ENCODE data around the gene AOC3.

- TF ChIP-seq CTCF (conservative IDR thresholded peaks at IDR 0.05) = no peak
- no peak for TF ChIP-seq ZFX (IDR thresholded peaks at IDR 0.05)
Measured at GRCh38 chr17:42849451-42850181, 1.4 kb upstream of the AOC3 start.

Measured in C4-2B (cell line).